SK-N-SH (cell line): ENCODE measurements around the gene C7orf25.

ENCODE experiments used
- CHD2 ChIP-seq: fragments of 150-350 bp; IDR thresholded peaks from 2 replicates; pipeline ENCODE4 v1.6.1; 2018; ENCODE audit warnings: low read length; ENCODE audit not compliant: partially characterized antibody
- CTCF ChIP-seq: fragments of 200-600 bp; sonication (generic); IDR thresholded peaks from 2 replicates; pipeline ENCODE4 v1.6.1; 2017; ENCODE audit warnings: antibody characterized with exemption, mild to moderate bottlenecking, moderate library complexity
- EP300 ChIP-seq, 2 experiments: IDR thresholded peaks; 2 replicates each; pipeline versions ENCODE4 v1.4.0 to v1.6.1; 2012; ENCODE audit warnings: borderline replicate concordance in 1 of 2, low read depth in 1 of 2, low read length in 1 of 2
- EZH2phosphoT487 ChIP-seq: fragments of 200-600 bp; sonication (generic); IDR thresholded peaks from 2 replicates; pipeline ENCODE4 v1.6.1; 2017; ENCODE audit warnings: low read depth, mixed run types, mild to moderate bottlenecking, antibody characterized with exemption, moderate library complexity, borderline replicate concordance
- FOSL2 ChIP-seq: IDR thresholded peaks from 2 replicates; pipeline ENCODE4 v1.4.0; 2012; ENCODE audit warnings: low read depth, mild to moderate bottlenecking, moderate library complexity, borderline replicate concordance
- GABPA ChIP-seq: IDR thresholded peaks from 2 replicates; pipeline ENCODE4 v1.4.0; 2012; ENCODE audit warnings: low read depth, mild to moderate bottlenecking
- MXI1 ChIP-seq: IDR thresholded peaks from 2 replicates; pipeline ENCODE4 v1.6.1; 2012; ENCODE audit warnings: mild to moderate bottlenecking, low read depth, low read length, improper control_type of control experiment
- SIN3A ChIP-seq: IDR thresholded peaks from 2 replicates; pipeline ENCODE4 v1.6.1; 2012; ENCODE audit warnings: low read depth, mild to moderate bottlenecking, low read length, moderate library complexity, borderline replicate concordance
- SMC3 ChIP-seq: IDR thresholded peaks from 2 replicates; pipeline ENCODE4 v1.6.1; 2012; ENCODE audit warnings: low read depth, low read length, improper control_type of control experiment
- TCF12 ChIP-seq: IDR thresholded peaks from 2 replicates; pipeline ENCODE4 v1.4.0; 2012
- TEAD4 ChIP-seq: IDR thresholded peaks from 2 replicates; pipeline ENCODE4 v1.4.0; 2012; ENCODE audit warnings: mild to moderate bottlenecking, borderline replicate concordance; ENCODE audit not compliant: insufficient read depth
- YY1 ChIP-seq: IDR thresholded peaks from 2 replicates; pipeline ENCODE4 v1.4.0; 2012; ENCODE audit warnings: low read depth, mild to moderate bottlenecking

GRCh38 chr7:42928754-42929153 lies 16.9 kb upstream of the C7orf25 start:
- TF ChIP-seq MXI1: no peak
- no peak for TF ChIP-seq CTCF
- no peak for TF ChIP-seq EZH2phosphoT487
- no peak for TF ChIP-seq SIN3A
- no peak for TF ChIP-seq EP300 (IDR thresholded peaks at IDR 0.05; ENCODE audit: borderline replicate concordance in 1 of 2, low read depth in 1 of 2, low read length in 1 of 2)
- no peak for TF ChIP-seq TCF12
- no peak for TF ChIP-seq TEAD4
- no peak for TF ChIP-seq YY1
- no peak for TF ChIP-seq SMC3
- TF ChIP-seq FOSL2: no peak
- TF ChIP-seq CHD2: no peak
- no peak for TF ChIP-seq GABPA
